H54 (cell line): Measurements from ENCODE around the gene AIMP2.
"Not testable (repeated sequence)": the region's sequence is repeated elsewhere in the genome, so short reads cannot be mapped to it uniquely, and the experiment has no call there.

Experiments
- DNase-seq: peaks from one replicate; pipeline ENCODE4 v3.0.0; 2011; ENCODE audit warnings: low spot score, mixed read lengths; ENCODE audit not compliant: insufficient read length
- FAIRE-seq: peaks from 3 replicates; lab custom pipeline; 2011; peaks lifted over from hg19 to GRCh38; lab: Jason Lieb, UNC
- POLR2A ChIP-seq: IDR thresholded peaks from 2 replicates; pipeline ENCODE4 v1.6.1; 2011; ENCODE audit warnings: low read depth, mild to moderate bottlenecking, low read length

The AIMP2 gene

GRCh38 chr7:6035165-6035564 lies 26.1 kb downstream of the AIMP2 start:
- no peak for FAIRE-seq
- TF ChIP-seq POLR2A = no peak
- DNase-seq = no peak

GRCh38 chr7:6035686-6036085 lies 26.6 kb downstream of the AIMP2 start:
- no peak for DNase-seq
- no peak for FAIRE-seq
- TF ChIP-seq POLR2A = no peak

- TF ChIP-seq POLR2A = no peak
- FAIRE-seq = no peak
These were observed 40.7 kb downstream of the AIMP2 start for GRCh38 chr7:6049780-6050179.

GRCh38 chr7:6051185-6051584 lies 42.1 kb downstream of the AIMP2 start:
- not testable (repeated sequence) for DNase-seq, FAIRE-seq

More at GRCh38 chr7:6049780-6050179, 40.7 kb downstream of the AIMP2 start:
- DNase-seq = no peak

GRCh38 chr7:6056616-6057015 lies 47.5 kb downstream of the AIMP2 start:
- TF ChIP-seq POLR2A = no peak
- no peak for FAIRE-seq
- DNase-seq = no peak

GRCh38 chr7:6057316-6058129 lies 48.5 kb downstream of the AIMP2 start:
- no peak for FAIRE-seq
- no peak for DNase-seq
- no peak for TF ChIP-seq POLR2A

GRCh38 chr7:6059941-6060340 lies 50.9 kb downstream of the AIMP2 start:
- not testable (repeated sequence) for FAIRE-seq, DNase-seq

- DNase-seq = no peak
- TF ChIP-seq POLR2A = no peak
- no peak for FAIRE-seq
These were observed 62.3 kb downstream of the AIMP2 start for GRCh38 chr7:6071406-6071805.
